Activated naive CD4-positive, alpha-beta T cell treated with anti-CD3 and anti-CD28 coated beads, Interleukin-2, amount 50 U/mL, for 16 hours (primary cell): ENCODE data around the gene IHH.

ENCODE experiments used
- DNase-seq: peaks from one replicate; pipeline ENCODE4 v3.0.0-alpha.2; 2020

IHH gene

DNA sequence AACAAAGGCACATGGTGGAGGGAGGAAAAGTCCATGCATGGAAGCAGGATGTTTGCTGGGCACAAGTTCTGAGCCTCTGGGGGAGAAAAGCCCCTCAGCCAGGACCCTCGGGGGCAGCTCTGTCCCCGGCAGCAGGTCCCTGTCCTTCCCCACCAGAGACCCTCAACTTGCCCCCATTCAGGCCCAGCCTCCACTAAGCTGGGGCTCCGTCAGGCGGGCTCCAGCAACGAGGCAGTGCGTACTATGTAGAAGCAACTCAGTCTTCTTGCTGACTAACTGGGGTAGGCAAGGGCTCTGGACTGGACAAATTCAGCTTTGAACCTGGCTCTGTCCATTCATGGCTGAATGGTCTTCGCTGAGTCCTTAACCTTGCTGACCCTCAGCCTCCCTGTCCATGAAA, 42.4 kb downstream of the IHH start:
- no peak for DNase-seq

DNA sequence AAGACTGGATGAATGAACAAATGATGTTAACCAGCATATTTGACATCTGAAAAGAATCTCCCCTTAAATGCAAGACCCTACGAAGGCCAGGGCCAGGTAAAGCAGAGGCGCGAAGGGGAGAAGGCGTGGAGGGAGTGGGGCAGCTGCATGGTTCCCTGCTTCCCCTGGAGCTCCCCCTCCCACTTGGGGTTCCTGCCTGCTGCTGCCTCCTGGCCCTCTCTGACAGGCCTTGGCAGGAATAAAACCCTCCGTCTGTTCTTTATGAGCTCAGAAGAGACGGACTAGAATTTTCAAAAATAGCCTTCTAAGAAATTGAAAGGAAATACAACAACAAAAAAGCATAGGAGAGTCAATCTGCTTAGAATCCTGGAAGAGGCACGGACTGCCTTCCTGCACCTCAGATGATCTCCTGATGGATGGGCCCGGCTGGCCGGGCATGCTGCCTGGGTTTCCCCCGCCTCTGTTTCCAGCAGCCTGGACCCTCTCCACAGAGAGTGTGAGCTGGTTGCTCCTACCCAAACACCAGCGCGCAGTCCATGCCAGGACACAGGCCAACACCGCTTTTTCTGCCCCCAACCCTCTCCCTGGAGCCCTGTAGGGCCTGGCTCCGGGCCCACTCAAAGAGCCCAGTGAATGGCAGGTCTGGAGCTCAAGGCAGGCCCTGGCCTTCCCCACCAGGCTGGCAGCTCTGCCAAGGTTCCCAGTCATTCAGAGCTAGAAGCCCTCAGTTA, 43.4 kb downstream of the IHH start:
- DNase-seq = no peak

DNA sequence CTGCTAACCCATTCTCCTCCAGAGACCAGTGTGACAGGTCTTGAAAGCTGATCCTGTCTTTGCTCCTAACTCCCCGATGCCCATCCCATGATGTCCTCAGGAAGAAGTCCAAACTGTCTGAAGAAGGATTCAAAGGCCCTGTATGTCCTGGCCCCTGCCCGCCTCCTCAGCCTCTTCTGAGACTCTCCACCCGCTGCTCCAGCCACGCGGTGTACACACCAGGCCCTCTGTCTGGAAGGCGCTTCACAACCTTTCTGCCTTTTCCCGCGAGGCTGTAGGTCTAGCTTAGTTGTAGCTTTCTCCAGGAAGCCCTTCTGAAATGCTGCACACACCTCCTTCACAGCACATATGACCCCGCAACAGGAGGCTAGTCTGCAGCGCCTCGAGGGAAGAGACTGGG, 44.0 kb downstream of the IHH start:
- DNase-seq = no peak

DNA sequence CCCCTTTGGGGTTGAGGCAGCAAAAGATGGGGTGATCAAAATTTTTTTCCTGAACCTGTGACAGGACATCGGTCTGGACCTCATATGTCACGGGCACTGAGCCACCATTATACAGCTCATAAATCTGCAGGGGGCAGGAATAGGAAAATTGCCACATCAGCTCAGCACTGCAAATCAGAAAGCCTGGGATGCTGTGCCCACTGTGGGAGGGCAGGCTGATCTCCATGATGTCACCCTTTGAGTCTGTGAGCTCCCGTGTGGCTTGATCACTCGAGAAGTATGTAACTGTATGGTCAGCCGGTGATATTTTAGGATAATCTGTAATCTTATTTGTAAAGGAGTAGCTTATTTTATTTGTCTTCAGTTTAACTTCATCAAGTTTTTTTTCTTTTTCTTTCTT, 49.8 kb downstream of the IHH start:
- DNase-seq = no peak

DNA sequence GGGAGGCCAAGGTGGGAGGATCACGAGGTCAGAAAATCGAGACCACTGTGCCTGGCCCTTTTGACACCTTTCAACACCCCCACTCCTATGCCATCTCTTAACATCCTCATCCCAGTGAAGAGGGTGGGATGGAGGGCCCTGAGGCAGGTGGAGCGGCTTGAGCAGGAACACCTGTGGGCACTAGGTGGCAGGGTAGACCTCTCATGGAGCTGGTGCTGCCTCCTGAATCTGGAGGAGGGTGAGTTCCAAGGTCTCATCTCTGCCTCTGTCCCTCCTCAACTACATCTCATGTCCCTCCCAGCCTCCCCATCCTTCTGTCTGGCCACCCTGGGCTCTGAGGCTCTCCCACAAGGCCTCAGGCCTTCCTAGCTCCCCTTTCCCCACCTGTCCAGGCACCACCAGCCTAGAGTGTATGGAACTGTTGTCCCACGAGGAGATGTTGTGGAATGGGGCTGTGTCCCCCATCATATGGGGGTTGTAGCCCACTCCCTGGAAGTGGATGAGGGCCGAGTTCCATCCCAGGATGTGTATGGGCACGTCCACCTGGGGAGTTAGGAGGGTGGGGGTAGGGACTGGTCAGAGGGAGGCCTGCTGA, 50.5 kb downstream of the IHH start:
- DNase-seq = no peak

DNA sequence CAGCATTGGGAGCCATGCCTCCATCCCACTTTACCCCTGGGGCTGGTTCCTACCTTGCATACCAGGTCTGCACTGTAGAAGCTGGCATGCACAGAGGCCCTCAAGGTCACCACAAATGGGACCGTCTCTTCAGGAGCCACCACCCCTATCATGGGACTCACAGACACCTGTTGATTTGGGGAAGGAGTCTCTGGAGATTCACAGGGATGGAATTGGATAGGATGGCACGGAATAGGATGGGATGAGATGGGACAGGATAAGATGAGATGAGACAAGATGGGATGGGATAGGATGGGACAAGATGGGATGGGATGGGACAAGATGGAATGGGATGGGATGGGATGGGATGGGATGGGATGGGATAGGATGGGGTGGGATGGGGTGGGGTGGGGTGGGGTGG, 51.4 kb downstream of the IHH start:
- no peak for DNase-seq
